ENCODE measurements around the gene TATDN2.

Gene TATDN2

GRCh38 chr3:10320320-10320677, 72.0 kb downstream of the TATDN2 start:
- DNase-seq, result no peak

- DNase-seq, result no peak
Observed at GRCh38 chr3:10321630-10322351, 73.5 kb downstream of the TATDN2 start.

GRCh38 chr3:10322352-10322710, 74.1 kb downstream of the TATDN2 start:
- DNase-seq, result no peak

GRCh38 chr3:10327592-10327991, 79.3 kb downstream of the TATDN2 start:
- no peak for DNase-seq

GRCh38 chr3:10328460-10329071, 80.3 kb downstream of the TATDN2 start:
- DNase-seq, result no peak

- no peak for DNase-seq
Observed at GRCh38 chr3:10329495-10330015, 81.3 kb downstream of the TATDN2 start.

- DNase-seq, result no peak
Observed at GRCh38 chr3:10330319-10330718, 82.1 kb downstream of the TATDN2 start.

All from stimulated activated CD4-positive, alpha-beta T cell treated with anti-CD3 and anti-CD28 coated beads, Interleukin-4, amount 100 ng/mL, for 1 hour (primary cell).